ENCODE data around the gene RASAL3.

RASAL3 gene

GRCh38 chr19:15456871-15457700, 7.3 kb downstream of the RASAL3 start:
- no peak overlapping the region for H3K4me3 ChIP-seq (ENCODE audit: insufficient read depth, low read depth, low read length)
- peaks cover 84% of the 10 kb centered on the region for H3K27me3 ChIP-seq (ENCODE audit: control insufficient read depth, insufficient read depth, low read length, poor library complexity, severe bottlenecking)
- no peak overlapping the region for H3K27ac ChIP-seq (ENCODE audit: insufficient read depth, low read depth, low read length, poor library complexity, severe bottlenecking)
- no peaks in the 10 kb centered on the region for H3K36me3 ChIP-seq (ENCODE audit: control insufficient read depth, insufficient read depth, low read length)
- H3K4me1 ChIP-seq (ENCODE audit: control insufficient read depth, insufficient read depth, low read length): no peaks in the 10 kb centered on the region
- no peaks in the 10 kb centered on the region for H3K9me3 ChIP-seq (ENCODE audit: control insufficient read depth, low read length)
- 9 to 10% methylated on average over 86 of the region's 86 CpGs for WGBS, 2 experiments

- 76 to 77% methylated on average over 14 of the region's 14 CpGs for WGBS, 2 experiments
- no peaks in the 10 kb centered on the region for H3K4me1 ChIP-seq (ENCODE audit: control insufficient read depth, insufficient read depth, low read length)
- peaks cover 91% of the 10 kb centered on the region for H3K27me3 ChIP-seq (ENCODE audit: control insufficient read depth, insufficient read depth, low read length, poor library complexity, severe bottlenecking)
- H3K4me3 ChIP-seq (ENCODE audit: insufficient read depth, low read depth, low read length): no peak overlapping the region
- no peak overlapping the region for H3K27ac ChIP-seq (ENCODE audit: insufficient read depth, low read depth, low read length, poor library complexity, severe bottlenecking)
- H3K36me3 ChIP-seq (ENCODE audit: control insufficient read depth, insufficient read depth, low read length): no peaks in the 10 kb centered on the region
- no peaks in the 10 kb centered on the region for H3K9me3 ChIP-seq (ENCODE audit: control insufficient read depth, low read length)
These were observed 7.9 kb downstream of the RASAL3 start for GRCh38 chr19:15456441-15456840.

GRCh38 chr19:15455996-15456395, 8.3 kb downstream of the RASAL3 start:
- Histone ChIP-seq H3K4me3 (ENCODE audit: insufficient read depth, low read depth, low read length) (no peak overlapping the region), H3K27me3 (ENCODE audit: control insufficient read depth, insufficient read depth, low read length, poor library complexity, severe bottlenecking) (peaks cover 87% of the 10 kb centered on the region), H3K4me1 (ENCODE audit: control insufficient read depth, insufficient read depth, low read length) (no peaks in the 10 kb centered on the region), H3K9me3 (ENCODE audit: control insufficient read depth, low read length) (no peaks in the 10 kb centered on the region), H3K27ac (ENCODE audit: insufficient read depth, low read depth, low read length, poor library complexity, severe bottlenecking) (no peak overlapping the region), H3K36me3 (ENCODE audit: control insufficient read depth, insufficient read depth, low read length) (no peaks in the 10 kb centered on the region)
- WGBS, 2 experiments: 88% methylated on average over 9 of the region's 9 CpGs

GRCh38 chr19:15453906-15454860, 10.2 kb downstream of the RASAL3 start:
- peaks cover 69% of the 10 kb centered on the region for H3K27me3 ChIP-seq (ENCODE audit: control insufficient read depth, insufficient read depth, low read length, poor library complexity, severe bottlenecking)

GRCh38 chr19:15453091-15453578, 11.2 kb downstream of the RASAL3 start:
- Histone ChIP-seq H3K27me3 (ENCODE audit: control insufficient read depth, insufficient read depth, low read length, poor library complexity, severe bottlenecking) (peaks cover 64% of the 10 kb centered on the region), H3K9me3 (ENCODE audit: control insufficient read depth, low read length) (no peaks in the 10 kb centered on the region), H3K27ac (ENCODE audit: insufficient read depth, low read depth, low read length, poor library complexity, severe bottlenecking) (no peak overlapping the region), H3K4me1 (ENCODE audit: control insufficient read depth, insufficient read depth, low read length) (no peaks in the 10 kb centered on the region), H3K4me3 (ENCODE audit: insufficient read depth, low read depth, low read length) (peak overlapping the region; percentile 30), H3K36me3 (ENCODE audit: control insufficient read depth, insufficient read depth, low read length) (no peaks in the 10 kb centered on the region)
- WGBS, 2 experiments: 14 to 17% methylated on average over 44 of the region's 44 CpGs

More at GRCh38 chr19:15453906-15454860, 10.2 kb downstream of the RASAL3 start:
- Histone ChIP-seq H3K4me1 (ENCODE audit: control insufficient read depth, insufficient read depth, low read length) (no peaks in the 10 kb centered on the region), H3K4me3 (ENCODE audit: insufficient read depth, low read depth, low read length) (no peak overlapping the region), H3K27ac (ENCODE audit: insufficient read depth, low read depth, low read length, poor library complexity, severe bottlenecking) (no peak overlapping the region), H3K36me3 (ENCODE audit: control insufficient read depth, insufficient read depth, low read length) (no peaks in the 10 kb centered on the region), H3K9me3 (ENCODE audit: control insufficient read depth, low read length) (no peaks in the 10 kb centered on the region)
- 89 to 90% methylated on average over 17 of the region's 17 CpGs for WGBS, 2 experiments

- 9 to 10% methylated on average over 37 of the region's 37 CpGs for WGBS, 2 experiments
- Histone ChIP-seq H3K27ac (ENCODE audit: insufficient read depth, low read depth, low read length, poor library complexity, severe bottlenecking) (no peak overlapping the region), H3K4me1 (ENCODE audit: control insufficient read depth, insufficient read depth, low read length) (no peaks in the 10 kb centered on the region), H3K27me3 (ENCODE audit: control insufficient read depth, insufficient read depth, low read length, poor library complexity, severe bottlenecking) (peaks cover 57% of the 10 kb centered on the region), H3K36me3 (ENCODE audit: control insufficient read depth, insufficient read depth, low read length) (no peaks in the 10 kb centered on the region), H3K4me3 (ENCODE audit: insufficient read depth, low read depth, low read length) (peak overlapping the region; percentile 30), H3K9me3 (ENCODE audit: control insufficient read depth, low read length) (no peaks in the 10 kb centered on the region)
These were observed 12.0 kb downstream of the RASAL3 start for GRCh38 chr19:15452111-15453047.

- H3K9me3 ChIP-seq (ENCODE audit: control insufficient read depth, low read length): no peaks in the 10 kb centered on the region
- H3K36me3 ChIP-seq (ENCODE audit: control insufficient read depth, insufficient read depth, low read length): no peaks in the 10 kb centered on the region
- peaks cover 38% of the 10 kb centered on the region for H3K27me3 ChIP-seq (ENCODE audit: control insufficient read depth, insufficient read depth, low read length, poor library complexity, severe bottlenecking)
- no peak overlapping the region for H3K27ac ChIP-seq (ENCODE audit: insufficient read depth, low read depth, low read length, poor library complexity, severe bottlenecking)
- WGBS, 2 experiments: 89 to 98% methylated on average over 1 of the region's 1 CpG
- no peak overlapping the region for H3K4me3 ChIP-seq (ENCODE audit: insufficient read depth, low read depth, low read length)
- no peaks in the 10 kb centered on the region for H3K4me1 ChIP-seq (ENCODE audit: control insufficient read depth, insufficient read depth, low read length)
These were observed 13.8 kb downstream of the RASAL3 start for GRCh38 chr19:15450528-15450890.

GRCh38 chr19:15449620-15450527, 14.5 kb downstream of the RASAL3 start, which contains the start of gene WIZ:
Gene WIZ (minus strand): TSS chr19:15449956. CDS start chr19:15448307, 1,649 bp downstream.
- H3K27me3 ChIP-seq (ENCODE audit: control insufficient read depth, insufficient read depth, low read length, poor library complexity, severe bottlenecking): peaks cover 32% of the 10 kb centered on the region
- no peaks in the 10 kb centered on the region for H3K36me3 ChIP-seq (ENCODE audit: control insufficient read depth, insufficient read depth, low read length)
- no peak within 1 kb of the TSS for H3K27ac ChIP-seq (ENCODE audit: insufficient read depth, low read depth, low read length, poor library complexity, severe bottlenecking)
- H3K9me3 ChIP-seq (ENCODE audit: control insufficient read depth, low read length): no peaks in the 10 kb centered on the region
- H3K4me3 ChIP-seq (ENCODE audit: insufficient read depth, low read depth, low read length): peak within 1 kb of the TSS; percentile 65
- H3K4me1 ChIP-seq (ENCODE audit: control insufficient read depth, insufficient read depth, low read length): no peaks in the 10 kb centered on the region
- WGBS, 2 experiments: 1% methylated on average over 46 to 72 of the region's 77 CpGs

Data from ectodermal cell (in vitro differentiated cells).